ENCODE measurements around the gene AP2A2.

The AP2A2 gene

GRCh38 chr11:925496-926301 is at the start of gene AP2A2:
Gene AP2A2, plus strand, starts transcription at chr11:925870. Its CDS starts 152 bp downstream, at chr11:926022.
- peak; percentile 76 to 82 for DNase-seq (ENCODE audit: low read depth in 2 of 2)

- DNase-seq (ENCODE audit: low read depth in 2 of 2) = no peak
These were observed 49.1 kb upstream of the AP2A2 start for GRCh38 chr11:876545-876944.

- no peak for DNase-seq (ENCODE audit: low read depth in 2 of 2)
These were observed 48.1 kb upstream of the AP2A2 start for GRCh38 chr11:877565-877964.

- DNase-seq (ENCODE audit: low read depth in 2 of 2) = no peak
These were observed 45.2 kb upstream of the AP2A2 start for GRCh38 chr11:880447-880846.

GRCh38 chr11:882596-882995 is 43.1 kb upstream of the AP2A2 start:
- DNase-seq (ENCODE audit: low read depth in 2 of 2) = no peak

- no peak for DNase-seq (ENCODE audit: low read depth in 2 of 2)
These were observed 42.1 kb upstream of the AP2A2 start for GRCh38 chr11:883527-883926.

GRCh38 chr11:884578-885070 is 41.0 kb upstream of the AP2A2 start:
- DNase-seq (ENCODE audit: low read depth in 2 of 2) = no peak

- no peak for DNase-seq (ENCODE audit: low read depth in 2 of 2)
These were observed 39.1 kb upstream of the AP2A2 start for GRCh38 chr11:886568-886967.

GRCh38 chr11:887589-887988 is 38.1 kb upstream of the AP2A2 start:
- DNase-seq (ENCODE audit: low read depth in 2 of 2) = no peak

- DNase-seq (ENCODE audit: low read depth in 2 of 2) = no peak
These were observed 37.1 kb upstream of the AP2A2 start for GRCh38 chr11:888310-889212.

- DNase-seq (ENCODE audit: low read depth in 2 of 2) = no peak
These were observed 36.4 kb upstream of the AP2A2 start for GRCh38 chr11:889257-889656.

GRCh38 chr11:889687-890475 is 35.8 kb upstream of the AP2A2 start:
- no peak for DNase-seq (ENCODE audit: low read depth in 2 of 2)

GRCh38 chr11:890794-891540 is 34.7 kb upstream of the AP2A2 start:
- no peak for DNase-seq (ENCODE audit: low read depth in 2 of 2)

GRCh38 chr11:893008-893654 is 32.5 kb upstream of the AP2A2 start:
- no peak for DNase-seq (ENCODE audit: low read depth in 2 of 2)

- no peak for DNase-seq (ENCODE audit: low read depth in 2 of 2)
These were observed 31.0 kb upstream of the AP2A2 start for GRCh38 chr11:894575-895201.

- DNase-seq (ENCODE audit: low read depth in 2 of 2) = no peak
These were observed 30.1 kb upstream of the AP2A2 start for GRCh38 chr11:895331-896110.

- no peak for DNase-seq (ENCODE audit: low read depth in 2 of 2)
These were observed 28.2 kb upstream of the AP2A2 start for GRCh38 chr11:897253-898142.

- DNase-seq (ENCODE audit: low read depth in 2 of 2) = no peak
These were observed 27.5 kb upstream of the AP2A2 start for GRCh38 chr11:898143-898511.

Data from activated CD8-positive, alpha-beta memory T cell treated with anti-CD3 and anti-CD28 coated beads for 4 hours (primary cell).